GM23338 (cell line): Measurements from ENCODE around the gene KRT83. TPM values are rescaled to one million over a fixed set of nuclear protein-coding genes. Genes with fewer than 3 reads are reported as not detected.

ENCODE experiments used
- ATAC-seq: fragments of 200-7000 bp; cut with Tn5 transposase; 3 replicates; pipeline ENCODE4 v1.9.1; 2020
- DNase-seq: peaks from one replicate; pipeline ENCODE4 v3.0.0-alpha.2; 2015; ENCODE audit warnings: low spot score
- H2AFZ ChIP-seq: fragments of 200-600 bp; sonication (generic); 2 replicates; pipeline ENCODE4 v1.8.0; 2016; ENCODE audit warnings: antibody characterized with exemption, mild to moderate bottlenecking, moderate library complexity
- H3F3A ChIP-seq: fragments of 200-600 bp; sonication (generic); replicated peaks from 2 replicates; pipeline ENCODE4 v1.8.0; 2017; ENCODE audit warnings: antibody characterized with exemption, mixed run types, low read depth
- H3K27ac ChIP-seq: fragments of 200-600 bp; sonication (generic); 2 replicates; pipeline ENCODE4 v1.6.1; 2016; ENCODE audit warnings: low read depth
- H3K27me3 ChIP-seq: fragments of 200-600 bp; sonication (generic); 2 replicates; pipeline ENCODE4 v1.8.0; 2016; ENCODE audit warnings: mild to moderate bottlenecking, mixed run types, moderate library complexity; ENCODE audit not compliant: insufficient read depth
- H3K36me3 ChIP-seq: fragments of 200-600 bp; sonication (generic); 2 replicates; pipeline ENCODE4 v1.8.0; 2016; ENCODE audit warnings: mild to moderate bottlenecking; ENCODE audit not compliant: insufficient read depth
- H3K4me1 ChIP-seq: fragments of 200-600 bp; sonication (generic); 2 replicates; pipeline ENCODE4 v1.8.0; 2016; ENCODE audit warnings: mild to moderate bottlenecking, moderate library complexity; ENCODE audit not compliant: insufficient read depth
- H3K4me2 ChIP-seq: fragments of 200-600 bp; sonication (generic); 2 replicates; pipeline ENCODE4 v1.7.1; 2017; ENCODE audit warnings: mixed run types
- H3K4me3 ChIP-seq: fragments of 200-600 bp; sonication (generic); 2 replicates; pipeline ENCODE4 v1.6.1; 2016; ENCODE audit warnings: mixed run types
- H3K79me2 ChIP-seq: fragments of 200-600 bp; sonication (generic); replicated peaks from 2 replicates; pipeline ENCODE4 v1.8.0; 2017; ENCODE audit warnings: mild to moderate bottlenecking; ENCODE audit not compliant: insufficient read depth
- H3K9me2 ChIP-seq: fragments of 200-600 bp; sonication (generic); 2 replicates; pipeline ENCODE4 v1.8.0; 2017; ENCODE audit not compliant: insufficient read depth
- H4K20me1 ChIP-seq: fragments of 200-600 bp; sonication (generic); replicated peaks from 2 replicates; pipeline ENCODE4 v1.8.0; 2017; ENCODE audit warnings: mild to moderate bottlenecking; ENCODE audit not compliant: insufficient read depth
- H3K27ac Mint-ChIP-seq: 2 replicates; pipeline ENCODE4 v1.8.0; 2020; ENCODE audit warnings: inconsistent platforms, mild to moderate bottlenecking, moderate library complexity, mixed read lengths
- H3K27me3 Mint-ChIP-seq: 3 replicates; pipeline ENCODE4 v1.8.0; 2022; ENCODE audit warnings: low read depth, mild to moderate bottlenecking, moderate library complexity, mixed read lengths, inconsistent platforms; ENCODE audit not compliant: insufficient read depth, poor library complexity
- H3K36me3 Mint-ChIP-seq: 3 replicates; pipeline ENCODE4 v1.8.0; 2021; ENCODE audit warnings: low read depth, mild to moderate bottlenecking, inconsistent platforms, moderate library complexity, mixed read lengths
- H3K4me1 Mint-ChIP-seq: 3 replicates; pipeline ENCODE4 v1.8.0; 2020; ENCODE audit warnings: mild to moderate bottlenecking, inconsistent platforms, mixed read lengths
- H3K4me3 Mint-ChIP-seq: 3 replicates; pipeline ENCODE4 v1.8.0; 2021; ENCODE audit warnings: moderate library complexity, mild to moderate bottlenecking, inconsistent platforms, mixed read lengths
- H3K9me3 Mint-ChIP-seq: 3 replicates; pipeline ENCODE4 v1.8.0; 2020; ENCODE audit warnings: moderate library complexity, mild to moderate bottlenecking, inconsistent platforms, mixed read lengths
- CREB1 ChIP-seq: fragments of 250-450 bp; sonication (Bioruptor Pico); IDR thresholded peaks from 2 replicates; pipeline ENCODE4 v1.5.0; 2020; ENCODE audit warnings: low read depth, mild to moderate bottlenecking, moderate library complexity
- EZH2 ChIP-seq: fragments of 200-600 bp; sonication (generic); IDR thresholded peaks from one replicate; pipeline ENCODE4 v1.8.0; 2017; ENCODE audit warnings: antibody characterized with exemption, mild to moderate bottlenecking, low read depth; ENCODE audit not compliant: unreplicated experiment
- EZH2phosphoT487 ChIP-seq: fragments of 200-600 bp; sonication (generic); IDR thresholded peaks from one replicate; pipeline ENCODE4 v1.8.1; 2018; ENCODE audit warnings: antibody characterized with exemption; ENCODE audit not compliant: unreplicated experiment
- JUNB ChIP-seq: IDR thresholded peaks from one replicate; pipeline ENCODE4 v1.6.1; 2016; ENCODE audit warnings: antibody characterized with exemption; ENCODE audit not compliant: unreplicated experiment
- NANOG ChIP-seq: IDR thresholded peaks from 2 replicates; pipeline ENCODE4 v1.6.1; 2016; ENCODE audit warnings: antibody characterized with exemption, borderline replicate concordance
- POLR2AphosphoS5 ChIP-seq: IDR thresholded peaks from 2 replicates; pipeline ENCODE4 v1.6.1; 2016; ENCODE audit warnings: antibody characterized with exemption, low read depth
- STAT1 ChIP-seq: IDR thresholded peaks from one replicate; pipeline ENCODE4 v1.6.1; 2016; ENCODE audit warnings: antibody characterized with exemption; ENCODE audit not compliant: unreplicated experiment
- ZNF114 ChIP-seq: fragments of 250-450 bp; sonication (Bioruptor Pico); IDR thresholded peaks from 2 replicates; pipeline ENCODE4 v1.5.0; 2020; ENCODE audit warnings: mild to moderate bottlenecking, moderate library complexity
- ZNF331 ChIP-seq: fragments of 250-450 bp; sonication (Bioruptor Pico); IDR thresholded peaks from 2 replicates; pipeline ENCODE4 v1.5.0; 2020; ENCODE audit warnings: low read depth, mild to moderate bottlenecking, moderate library complexity
- polyA plus RNA-seq: library from polyadenylated mRNA; unstranded; fragments of >200 nt; fragmentation: Nextera tagmentation; extraction: Ambion mirVana; gene quantifications from 2 replicates; pipeline ENCODE4 v1.2.1, GENCODE V29; 2016
- total RNA-seq: library from RNA; depleted of rRNA; stranded (reverse); fragments of >200 nt; shearing (Covaris generic); gene quantifications from 2 replicates; pipeline ENCODE4 v1.2.3, GENCODE V29; 2014
- TF ChIP-seq, protein P1 (sequence below): IDR thresholded peaks from one replicate; pipeline ENCODE4 v1.6.1; 2018; ENCODE audit warnings: antibody characterized with exemption; ENCODE audit not compliant: unreplicated experiment
- TF ChIP-seq, protein P2 (sequence below), 2 experiments: fragments of 200-600 bp in 1 of 2; sonication (generic) in 1 of 2; conservative IDR thresholded peaks; 2 replicates each; pipeline versions ENCODE4 v1.5.1 to v1.6.1; 2016 to 2017; ENCODE audit warnings: antibody characterized with exemption in 2 of 2, low read depth in 2 of 2, mild to moderate bottlenecking in 2 of 2, moderate library complexity in 1 of 2
- TF ChIP-seq, protein P3 (sequence below): fragments of 250-450 bp; sonication (Bioruptor Pico); IDR thresholded peaks from 2 replicates; pipeline ENCODE4 v1.5.0; 2020; ENCODE audit warnings: mild to moderate bottlenecking, moderate library complexity
- TF ChIP-seq, protein P4 (sequence below): IDR thresholded peaks from 2 replicates; pipeline ENCODE4 v1.6.1; 2016; ENCODE audit warnings: antibody characterized with exemption

The KRT83 gene
- total and polyA plus RNA-seq, 2 experiments from 2014 or later: not detected

DNA sequence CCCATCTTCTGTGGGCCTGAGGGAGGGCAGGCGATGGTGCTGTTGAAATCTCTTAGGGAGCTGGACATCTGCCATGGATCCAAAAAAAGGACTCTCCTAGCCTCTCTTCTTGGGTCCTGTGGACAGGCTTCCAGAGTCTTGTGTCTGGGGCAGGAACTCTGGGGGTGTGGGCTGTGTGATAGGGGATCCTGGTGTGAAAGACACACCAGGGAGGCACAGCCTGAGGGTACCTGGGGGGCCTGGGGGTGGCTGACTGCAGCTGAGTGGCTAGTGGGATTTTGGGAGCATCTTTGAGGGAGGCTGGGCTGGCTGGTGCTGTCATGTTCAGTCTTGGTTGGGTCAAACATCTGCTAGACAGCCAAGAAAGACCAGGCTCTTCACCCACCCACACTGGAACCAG lies 1.8 kb upstream of the KRT83 start:
- peaks cover 7% of the 10 kb centered on the region; the same call in 2 of the 3 replicates for H3K4me1 Mint-ChIP-seq
- H3K9me2 ChIP-seq: no peaks in the 10 kb centered on the region
- H3K4me3 Mint-ChIP-seq: no peak overlapping the region
- H3K27ac ChIP-seq: no peak overlapping the region
- no peaks in the 10 kb centered on the region for H3K4me1 ChIP-seq
- DNase-seq (no peak), ATAC-seq (no peak)
- no peaks in the 10 kb centered on the region for H4K20me1 ChIP-seq
- H2AFZ ChIP-seq: no peak overlapping the region
- no peak overlapping the region for H3K4me3 ChIP-seq
- TF ChIP-seq, protein P1, sequence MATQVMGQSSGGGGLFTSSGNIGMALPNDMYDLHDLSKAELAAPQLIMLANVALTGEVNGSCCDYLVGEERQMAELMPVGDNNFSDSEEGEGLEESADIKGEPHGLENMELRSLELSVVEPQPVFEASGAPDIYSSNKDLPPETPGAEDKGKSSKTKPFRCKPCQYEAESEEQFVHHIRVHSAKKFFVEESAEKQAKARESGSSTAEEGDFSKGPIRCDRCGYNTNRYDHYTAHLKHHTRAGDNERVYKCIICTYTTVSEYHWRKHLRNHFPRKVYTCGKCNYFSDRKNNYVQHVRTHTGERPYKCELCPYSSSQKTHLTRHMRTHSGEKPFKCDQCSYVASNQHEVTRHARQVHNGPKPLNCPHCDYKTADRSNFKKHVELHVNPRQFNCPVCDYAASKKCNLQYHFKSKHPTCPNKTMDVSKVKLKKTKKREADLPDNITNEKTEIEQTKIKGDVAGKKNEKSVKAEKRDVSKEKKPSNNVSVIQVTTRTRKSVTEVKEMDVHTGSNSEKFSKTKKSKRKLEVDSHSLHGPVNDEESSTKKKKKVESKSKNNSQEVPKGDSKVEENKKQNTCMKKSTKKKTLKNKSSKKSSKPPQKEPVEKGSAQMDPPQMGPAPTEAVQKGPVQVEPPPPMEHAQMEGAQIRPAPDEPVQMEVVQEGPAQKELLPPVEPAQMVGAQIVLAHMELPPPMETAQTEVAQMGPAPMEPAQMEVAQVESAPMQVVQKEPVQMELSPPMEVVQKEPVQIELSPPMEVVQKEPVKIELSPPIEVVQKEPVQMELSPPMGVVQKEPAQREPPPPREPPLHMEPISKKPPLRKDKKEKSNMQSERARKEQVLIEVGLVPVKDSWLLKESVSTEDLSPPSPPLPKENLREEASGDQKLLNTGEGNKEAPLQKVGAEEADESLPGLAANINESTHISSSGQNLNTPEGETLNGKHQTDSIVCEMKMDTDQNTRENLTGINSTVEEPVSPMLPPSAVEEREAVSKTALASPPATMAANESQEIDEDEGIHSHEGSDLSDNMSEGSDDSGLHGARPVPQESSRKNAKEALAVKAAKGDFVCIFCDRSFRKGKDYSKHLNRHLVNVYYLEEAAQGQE: no peak
- TF ChIP-seq EZH2phosphoT487 (no peak), JUNB (no peak), STAT1 (no peak), EZH2 (no peak), ZNF331 (CRISPR knock-in tag) (no peak), ZNF114 (CRISPR knock-in tag) (no peak), NANOG (no peak), POLR2AphosphoS5 (no peak), CREB1 (CRISPR knock-in tag) (no peak)
- TF ChIP-seq, protein P2, sequence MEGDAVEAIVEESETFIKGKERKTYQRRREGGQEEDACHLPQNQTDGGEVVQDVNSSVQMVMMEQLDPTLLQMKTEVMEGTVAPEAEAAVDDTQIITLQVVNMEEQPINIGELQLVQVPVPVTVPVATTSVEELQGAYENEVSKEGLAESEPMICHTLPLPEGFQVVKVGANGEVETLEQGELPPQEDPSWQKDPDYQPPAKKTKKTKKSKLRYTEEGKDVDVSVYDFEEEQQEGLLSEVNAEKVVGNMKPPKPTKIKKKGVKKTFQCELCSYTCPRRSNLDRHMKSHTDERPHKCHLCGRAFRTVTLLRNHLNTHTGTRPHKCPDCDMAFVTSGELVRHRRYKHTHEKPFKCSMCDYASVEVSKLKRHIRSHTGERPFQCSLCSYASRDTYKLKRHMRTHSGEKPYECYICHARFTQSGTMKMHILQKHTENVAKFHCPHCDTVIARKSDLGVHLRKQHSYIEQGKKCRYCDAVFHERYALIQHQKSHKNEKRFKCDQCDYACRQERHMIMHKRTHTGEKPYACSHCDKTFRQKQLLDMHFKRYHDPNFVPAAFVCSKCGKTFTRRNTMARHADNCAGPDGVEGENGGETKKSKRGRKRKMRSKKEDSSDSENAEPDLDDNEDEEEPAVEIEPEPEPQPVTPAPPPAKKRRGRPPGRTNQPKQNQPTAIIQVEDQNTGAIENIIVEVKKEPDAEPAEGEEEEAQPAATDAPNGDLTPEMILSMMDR (conservative IDR thresholded peaks at IDR 0.05; ENCODE audit: low read depth in 2 of 2): no peak
- TF ChIP-seq, protein P3, sequence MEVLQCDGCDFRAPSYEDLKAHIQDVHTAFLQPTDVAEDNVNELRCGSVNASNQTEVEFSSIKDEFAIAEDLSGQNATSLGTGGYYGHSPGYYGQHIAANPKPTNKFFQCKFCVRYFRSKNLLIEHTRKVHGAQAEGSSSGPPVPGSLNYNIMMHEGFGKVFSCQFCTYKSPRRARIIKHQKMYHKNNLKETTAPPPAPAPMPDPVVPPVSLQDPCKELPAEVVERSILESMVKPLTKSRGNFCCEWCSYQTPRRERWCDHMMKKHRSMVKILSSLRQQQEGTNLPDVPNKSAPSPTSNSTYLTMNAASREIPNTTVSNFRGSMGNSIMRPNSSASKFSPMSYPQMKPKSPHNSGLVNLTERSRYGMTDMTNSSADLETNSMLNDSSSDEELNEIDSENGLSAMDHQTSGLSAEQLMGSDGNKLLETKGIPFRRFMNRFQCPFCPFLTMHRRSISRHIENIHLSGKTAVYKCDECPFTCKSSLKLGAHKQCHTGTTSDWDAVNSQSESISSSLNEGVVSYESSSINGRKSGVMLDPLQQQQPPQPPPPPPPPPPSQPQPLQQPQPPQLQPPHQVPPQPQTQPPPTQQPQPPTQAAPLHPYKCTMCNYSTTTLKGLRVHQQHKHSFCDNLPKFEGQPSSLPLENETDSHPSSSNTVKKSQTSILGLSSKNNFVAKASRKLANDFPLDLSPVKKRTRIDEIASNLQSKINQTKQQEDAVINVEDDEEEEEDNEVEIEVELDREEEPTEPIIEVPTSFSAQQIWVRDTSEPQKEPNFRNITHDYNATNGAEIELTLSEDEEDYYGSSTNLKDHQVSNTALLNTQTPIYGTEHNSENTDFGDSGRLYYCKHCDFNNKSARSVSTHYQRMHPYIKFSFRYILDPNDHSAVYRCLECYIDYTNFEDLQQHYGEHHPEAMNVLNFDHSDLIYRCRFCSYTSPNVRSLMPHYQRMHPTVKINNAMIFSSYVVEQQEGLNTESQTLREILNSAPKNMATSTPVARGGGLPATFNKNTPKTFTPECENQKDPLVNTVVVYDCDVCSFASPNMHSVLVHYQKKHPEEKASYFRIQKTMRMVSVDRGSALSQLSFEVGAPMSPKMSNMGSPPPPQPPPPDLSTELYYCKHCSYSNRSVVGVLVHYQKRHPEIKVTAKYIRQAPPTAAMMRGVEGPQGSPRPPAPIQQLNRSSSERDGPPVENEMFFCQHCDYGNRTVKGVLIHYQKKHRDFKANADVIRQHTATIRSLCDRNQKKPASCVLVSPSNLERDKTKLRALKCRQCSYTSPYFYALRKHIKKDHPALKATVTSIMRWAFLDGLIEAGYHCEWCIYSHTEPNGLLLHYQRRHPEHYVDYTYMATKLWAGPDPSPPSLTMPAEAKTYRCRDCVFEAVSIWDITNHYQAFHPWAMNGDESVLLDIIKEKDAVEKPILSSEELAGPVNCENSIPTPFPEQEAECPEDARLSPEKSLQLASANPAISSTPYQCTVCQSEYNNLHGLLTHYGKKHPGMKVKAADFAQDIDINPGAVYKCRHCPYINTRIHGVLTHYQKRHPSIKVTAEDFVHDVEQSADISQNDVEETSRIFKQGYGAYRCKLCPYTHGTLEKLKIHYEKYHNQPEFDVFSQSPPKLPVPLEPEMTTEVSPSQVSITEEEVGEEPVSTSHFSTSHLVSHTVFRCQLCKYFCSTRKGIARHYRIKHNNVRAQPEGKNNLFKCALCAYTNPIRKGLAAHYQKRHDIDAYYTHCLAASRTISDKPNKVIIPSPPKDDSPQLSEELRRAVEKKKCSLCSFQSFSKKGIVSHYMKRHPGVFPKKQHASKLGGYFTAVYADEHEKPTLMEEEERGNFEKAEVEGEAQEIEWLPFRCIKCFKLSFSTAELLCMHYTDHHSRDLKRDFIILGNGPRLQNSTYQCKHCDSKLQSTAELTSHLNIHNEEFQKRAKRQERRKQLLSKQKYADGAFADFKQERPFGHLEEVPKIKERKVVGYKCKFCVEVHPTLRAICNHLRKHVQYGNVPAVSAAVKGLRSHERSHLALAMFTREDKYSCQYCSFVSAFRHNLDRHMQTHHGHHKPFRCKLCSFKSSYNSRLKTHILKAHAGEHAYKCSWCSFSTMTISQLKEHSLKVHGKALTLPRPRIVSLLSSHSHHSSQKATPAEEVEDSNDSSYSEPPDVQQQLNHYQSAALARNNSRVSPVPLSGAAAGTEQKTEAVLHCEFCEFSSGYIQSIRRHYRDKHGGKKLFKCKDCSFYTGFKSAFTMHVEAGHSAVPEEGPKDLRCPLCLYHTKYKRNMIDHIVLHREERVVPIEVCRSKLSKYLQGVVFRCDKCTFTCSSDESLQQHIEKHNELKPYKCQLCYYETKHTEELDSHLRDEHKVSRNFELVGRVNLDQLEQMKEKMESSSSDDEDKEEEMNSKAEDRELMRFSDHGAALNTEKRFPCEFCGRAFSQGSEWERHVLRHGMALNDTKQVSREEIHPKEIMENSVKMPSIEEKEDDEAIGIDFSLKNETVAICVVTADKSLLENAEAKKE (CRISPR knock-in tag): no peak
- TF ChIP-seq, protein P4, sequence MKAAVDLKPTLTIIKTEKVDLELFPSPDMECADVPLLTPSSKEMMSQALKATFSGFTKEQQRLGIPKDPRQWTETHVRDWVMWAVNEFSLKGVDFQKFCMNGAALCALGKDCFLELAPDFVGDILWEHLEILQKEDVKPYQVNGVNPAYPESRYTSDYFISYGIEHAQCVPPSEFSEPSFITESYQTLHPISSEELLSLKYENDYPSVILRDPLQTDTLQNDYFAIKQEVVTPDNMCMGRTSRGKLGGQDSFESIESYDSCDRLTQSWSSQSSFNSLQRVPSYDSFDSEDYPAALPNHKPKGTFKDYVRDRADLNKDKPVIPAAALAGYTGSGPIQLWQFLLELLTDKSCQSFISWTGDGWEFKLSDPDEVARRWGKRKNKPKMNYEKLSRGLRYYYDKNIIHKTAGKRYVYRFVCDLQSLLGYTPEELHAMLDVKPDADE: no peak
- H3K36me3 ChIP-seq: no peaks in the 10 kb centered on the region
- H3K4me2 ChIP-seq: no peak overlapping the region
- H3K9me3 Mint-ChIP-seq: no peaks in the 10 kb centered on the region
- no peaks in the 10 kb centered on the region for H3K27me3 ChIP-seq
- no peaks in the 10 kb centered on the region for H3K79me2 ChIP-seq
- H3F3A ChIP-seq: no peaks in the 10 kb centered on the region
- H3K27ac Mint-ChIP-seq: no peak overlapping the region
- no peaks in the 10 kb centered on the region for H3K36me3 Mint-ChIP-seq
- H3K27me3 Mint-ChIP-seq: peaks cover 11% of the 10 kb centered on the region
